HG02870 (cell line): ENCODE measurements around the gene ADAMTS7.
"Not testable (repeated sequence)": the region's sequence is repeated elsewhere in the genome, so short reads cannot be mapped to it uniquely, and the experiment has no call there.

Experiments used
- ATAC-seq: cut with Tn5 transposase; IDR thresholded peaks from one replicate; pipeline ENCODE4 v1.9.1; 2021; ENCODE audit warnings: mild to moderate bottlenecking, moderate library complexity; ENCODE audit not compliant: unreplicated experiment

The ADAMTS7 gene

DNA sequence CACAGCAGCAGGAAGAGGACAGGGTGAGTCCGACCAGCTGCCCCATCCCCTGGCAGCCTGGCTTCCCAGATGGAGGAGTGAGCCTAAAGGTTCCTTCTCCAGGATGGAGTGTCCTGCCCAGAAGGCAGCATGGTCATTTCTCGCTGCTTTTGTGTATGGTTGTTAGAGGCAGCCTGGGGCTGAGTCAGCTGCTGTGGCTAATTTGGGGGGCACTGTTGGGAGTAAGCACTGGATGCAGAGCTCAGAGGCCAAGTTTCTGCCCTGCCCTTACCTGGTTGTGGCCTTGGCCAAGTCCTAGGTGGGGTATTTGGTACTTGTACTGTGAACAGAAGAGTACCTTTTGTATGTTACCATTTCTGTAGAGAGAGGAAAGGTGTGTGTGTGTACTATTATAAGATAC, 78.6 kb downstream of the ADAMTS7 start:
- ATAC-seq = no peak

DNA sequence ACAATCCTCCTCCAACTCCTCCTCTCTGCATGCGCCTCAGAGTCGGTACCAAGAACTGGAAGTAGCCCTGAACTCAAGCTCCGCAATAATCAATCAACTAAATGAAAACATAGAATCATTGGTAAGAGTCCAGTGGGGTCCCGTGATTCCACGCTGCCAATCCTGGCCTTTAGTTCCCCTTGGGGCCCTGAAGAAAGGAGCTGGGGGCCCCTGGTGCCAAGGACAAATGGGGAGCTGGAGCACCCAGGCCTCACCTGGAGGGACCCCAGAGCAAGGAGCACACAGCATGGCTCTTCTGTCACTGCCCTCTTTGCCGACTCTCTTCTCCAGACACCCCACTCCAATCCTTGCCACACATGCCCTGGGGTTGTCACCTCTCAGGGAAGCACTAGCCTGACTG, 80.3 kb downstream of the ADAMTS7 start:
- no peak for ATAC-seq

DNA sequence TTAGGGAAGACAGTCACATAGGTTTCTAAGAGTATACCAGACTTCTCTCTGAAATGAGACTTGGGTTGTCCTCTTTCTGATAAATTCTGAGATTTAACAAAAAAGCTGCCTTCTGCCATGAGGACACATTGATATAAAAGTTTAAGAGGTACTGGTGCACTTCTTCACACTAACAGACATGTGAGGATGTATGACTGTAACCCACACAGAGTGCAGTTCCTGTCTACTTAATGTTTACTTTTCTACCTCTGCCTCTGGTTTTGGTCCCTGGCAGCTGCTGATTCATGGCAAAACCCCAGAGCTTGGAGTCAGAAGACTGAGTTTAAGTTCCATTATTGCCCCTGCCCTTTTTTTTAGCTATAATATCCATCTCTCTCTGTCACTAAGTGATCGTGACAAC, 82.8 kb downstream of the ADAMTS7 start:
- ATAC-seq = not testable (repeated sequence)

DNA sequence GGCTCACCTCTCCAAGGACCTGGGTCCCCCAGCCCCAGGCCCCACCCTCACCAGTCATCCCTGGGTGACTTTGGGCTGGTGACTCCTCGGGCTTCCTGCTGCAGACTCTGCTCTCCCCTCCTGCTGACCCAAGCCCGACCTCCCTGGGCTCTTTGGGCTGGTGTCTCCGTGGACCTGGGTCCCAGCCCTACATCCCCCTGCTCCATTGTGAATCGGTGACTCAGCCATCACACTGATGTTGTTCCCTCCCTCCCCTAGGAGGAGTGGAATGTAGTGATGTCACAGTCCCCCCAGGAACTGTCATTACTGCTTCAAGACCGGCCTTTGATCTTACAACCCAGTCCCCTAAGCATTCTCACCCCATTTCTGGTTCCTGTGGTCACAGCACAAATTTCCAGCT, 83.7 kb downstream of the ADAMTS7 start:
- no peak for ATAC-seq

DNA sequence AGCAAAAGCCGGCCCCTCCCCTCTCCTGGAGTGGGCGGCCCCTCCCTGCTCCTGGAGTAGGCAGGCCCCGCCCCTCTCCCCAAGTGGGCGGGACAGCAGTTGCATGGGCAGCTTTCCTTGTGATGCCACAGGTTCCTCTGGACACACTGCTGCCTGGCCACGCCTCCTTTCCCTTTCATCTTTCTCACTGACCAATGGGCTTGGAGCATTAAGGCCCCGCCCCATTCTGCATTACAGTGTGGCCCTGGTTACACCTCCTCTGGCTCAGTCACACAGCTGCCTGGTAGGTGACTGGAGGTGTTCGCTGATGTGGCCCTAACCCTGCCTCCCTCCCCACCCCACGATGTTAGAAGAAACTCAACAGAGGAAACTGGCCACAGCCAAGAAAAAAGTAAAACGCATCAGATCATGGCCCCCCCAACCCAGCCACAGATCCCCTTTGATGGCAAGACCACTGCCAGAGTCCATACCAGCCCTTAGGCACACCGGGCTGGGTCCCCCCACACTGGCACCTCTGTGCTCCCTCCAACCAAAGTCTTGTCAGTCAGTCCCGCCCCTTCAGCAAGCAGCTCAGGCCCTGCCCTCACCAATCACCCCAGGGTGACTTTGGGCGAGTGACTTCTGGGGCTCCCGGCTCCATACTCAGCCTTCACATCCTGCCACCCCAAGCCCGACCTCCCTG, 84.3 kb downstream of the ADAMTS7 start:
- ATAC-seq = no peak

DNA sequence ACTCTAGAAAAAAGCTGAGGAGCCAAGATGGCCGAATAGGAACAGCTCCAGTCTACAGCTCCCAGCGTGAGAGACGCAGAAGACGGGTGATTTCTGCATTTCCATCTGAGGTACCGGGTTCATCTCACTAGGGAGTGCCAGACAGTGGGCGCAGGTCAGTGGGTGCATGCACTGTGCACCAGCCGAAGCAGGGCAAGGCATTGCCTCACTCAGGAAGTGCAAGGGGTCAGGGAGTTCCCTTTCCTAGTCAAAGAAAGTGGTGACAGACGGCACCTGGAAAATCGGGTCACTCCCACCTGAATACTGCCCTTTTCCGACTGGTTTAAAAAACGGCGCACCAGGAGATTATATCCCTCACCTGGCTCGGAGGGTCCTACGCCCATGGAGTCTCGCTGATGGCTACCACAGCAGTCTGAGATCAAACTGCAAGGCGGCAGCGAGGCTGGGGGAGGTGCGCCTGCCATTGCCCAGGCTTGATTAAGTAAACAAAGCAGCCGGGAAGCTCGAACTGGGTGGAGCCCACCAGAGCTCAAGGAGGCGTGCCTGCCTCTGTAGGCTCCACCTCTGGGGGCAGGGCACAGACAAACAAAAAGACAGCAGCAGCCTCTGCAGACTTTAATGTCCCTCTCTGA, 91.3 kb downstream of the ADAMTS7 start:
- not testable (repeated sequence) for ATAC-seq

DNA sequence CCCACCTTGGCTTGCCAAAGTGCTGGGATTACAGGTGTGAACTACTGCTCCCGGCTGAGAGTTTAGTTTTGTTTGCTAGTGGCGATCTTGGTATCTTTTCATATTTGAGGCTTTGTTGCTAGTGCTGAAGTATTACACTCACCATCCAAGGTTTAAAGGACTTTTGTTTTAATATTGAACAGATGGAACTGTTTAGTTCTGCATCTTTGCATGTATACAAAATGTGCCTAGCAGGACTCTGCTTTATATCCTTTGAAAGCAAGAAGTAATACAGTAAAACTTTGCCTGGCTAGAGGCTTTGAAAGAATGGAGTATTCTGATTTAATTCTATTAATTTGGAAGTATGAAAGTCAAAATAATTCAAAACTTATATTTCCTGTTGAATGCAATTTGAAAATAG, 92.4 kb downstream of the ADAMTS7 start:
- ATAC-seq = no peak

DNA sequence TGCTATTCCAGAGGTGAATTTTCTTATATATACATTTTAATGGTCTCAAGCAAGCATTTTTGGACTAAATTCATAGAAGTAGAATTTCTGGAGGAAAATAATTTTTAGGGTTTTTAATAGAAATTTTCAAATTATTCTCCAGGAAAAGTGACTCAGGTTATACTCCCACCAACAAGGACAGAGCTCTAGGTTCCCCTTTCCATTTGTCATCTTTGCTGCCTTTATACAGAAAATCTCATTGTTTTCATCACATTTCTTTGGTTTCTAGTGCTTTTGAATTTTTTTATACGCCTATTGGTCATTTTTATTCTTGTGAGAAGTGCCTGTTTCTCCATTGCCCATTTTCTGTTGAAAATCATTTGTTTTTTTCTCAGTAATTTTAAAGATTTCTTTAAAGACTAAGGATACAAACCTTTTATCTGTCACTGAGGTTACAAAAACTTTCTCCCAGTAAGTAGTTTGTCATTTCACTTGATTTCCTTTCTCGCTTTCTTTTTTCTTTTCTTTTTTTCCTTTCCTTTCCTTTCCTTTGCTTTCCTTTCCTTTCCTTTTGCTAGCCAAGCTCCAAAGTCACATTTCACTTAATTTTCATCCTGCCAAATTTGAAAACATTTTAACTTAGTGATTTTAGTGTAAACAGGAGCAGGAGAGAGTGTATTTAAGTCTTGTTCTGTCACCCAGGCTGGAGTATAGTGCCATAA, 93.2 kb downstream of the ADAMTS7 start:
- no peak for ATAC-seq

DNA sequence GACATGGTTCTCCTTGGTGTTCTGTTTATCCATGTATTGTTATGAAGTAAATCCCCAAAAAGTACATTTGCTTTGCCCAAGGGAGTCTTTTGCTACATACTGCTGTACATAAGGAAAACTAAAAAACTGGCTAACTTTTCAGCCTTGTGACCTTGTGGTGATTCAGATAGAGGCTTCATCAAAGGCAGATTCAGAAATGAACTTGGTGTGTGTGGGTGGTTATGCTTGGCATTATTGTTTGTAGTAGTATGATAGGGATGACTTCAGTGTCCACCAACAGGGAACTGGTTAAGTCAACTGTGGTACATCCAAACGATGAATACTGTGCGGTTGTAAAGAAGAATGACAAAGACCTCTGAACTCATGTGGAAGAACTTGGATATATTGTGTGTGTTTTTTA, 94.6 kb downstream of the ADAMTS7 start:
- no peak for ATAC-seq

DNA sequence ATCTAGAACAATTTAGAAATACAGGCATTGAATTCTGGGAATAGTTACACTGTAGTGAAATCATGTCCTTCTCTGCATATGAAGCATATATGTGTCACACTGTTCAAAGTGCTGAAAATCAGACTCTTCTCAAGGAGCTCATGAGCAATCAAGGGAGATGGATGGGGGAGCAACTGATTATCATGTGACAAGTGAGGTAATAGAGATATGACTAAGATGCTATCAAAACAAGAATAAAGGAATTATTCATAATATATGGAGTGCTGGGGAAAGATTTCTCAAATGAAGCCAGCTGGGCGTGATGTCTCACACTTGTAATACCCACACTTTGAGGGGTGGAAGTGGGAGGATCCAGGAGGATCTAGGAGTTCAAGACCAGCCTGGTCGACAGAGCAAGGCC, 95.3 kb downstream of the ADAMTS7 start:
- no peak for ATAC-seq

DNA sequence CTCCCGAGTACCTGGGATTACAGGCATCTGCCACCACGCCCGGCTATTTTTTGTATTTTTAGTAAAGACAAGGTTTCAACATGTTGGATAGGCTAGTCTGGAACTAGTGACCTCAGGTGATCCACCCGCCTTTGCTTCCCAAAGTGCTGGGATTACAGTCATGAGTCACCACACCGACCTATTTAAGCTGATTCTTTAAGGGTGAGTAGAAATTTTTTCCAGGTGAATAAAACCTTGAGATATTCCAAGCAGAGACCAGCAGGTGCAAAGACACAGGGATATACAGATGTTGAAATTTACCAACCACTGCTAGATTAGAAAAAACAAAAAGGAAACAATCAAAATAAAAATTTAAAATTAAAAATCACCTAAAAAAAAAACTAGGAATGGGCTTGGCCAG, 95.8 kb downstream of the ADAMTS7 start:
- no peak for ATAC-seq

DNA sequence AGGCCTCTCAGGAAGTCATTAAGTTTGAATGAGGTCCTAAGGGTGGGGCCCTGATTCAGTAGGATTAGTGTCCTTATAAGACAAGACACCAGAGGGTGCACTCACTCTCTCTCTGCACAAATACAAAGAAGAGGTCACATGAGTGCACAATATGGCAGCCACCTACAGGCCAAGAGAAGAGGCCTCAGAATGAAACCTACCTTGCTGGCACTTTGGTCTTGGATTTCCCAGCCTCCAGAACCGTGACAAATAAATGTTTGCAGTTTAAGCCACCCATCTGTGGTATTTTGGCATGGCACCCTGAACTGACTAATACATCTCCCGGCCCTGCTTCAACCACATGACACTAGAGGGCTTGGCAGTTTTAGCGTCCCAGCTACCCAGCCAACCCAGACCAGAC, 96.4 kb downstream of the ADAMTS7 start:
- no peak for ATAC-seq

DNA sequence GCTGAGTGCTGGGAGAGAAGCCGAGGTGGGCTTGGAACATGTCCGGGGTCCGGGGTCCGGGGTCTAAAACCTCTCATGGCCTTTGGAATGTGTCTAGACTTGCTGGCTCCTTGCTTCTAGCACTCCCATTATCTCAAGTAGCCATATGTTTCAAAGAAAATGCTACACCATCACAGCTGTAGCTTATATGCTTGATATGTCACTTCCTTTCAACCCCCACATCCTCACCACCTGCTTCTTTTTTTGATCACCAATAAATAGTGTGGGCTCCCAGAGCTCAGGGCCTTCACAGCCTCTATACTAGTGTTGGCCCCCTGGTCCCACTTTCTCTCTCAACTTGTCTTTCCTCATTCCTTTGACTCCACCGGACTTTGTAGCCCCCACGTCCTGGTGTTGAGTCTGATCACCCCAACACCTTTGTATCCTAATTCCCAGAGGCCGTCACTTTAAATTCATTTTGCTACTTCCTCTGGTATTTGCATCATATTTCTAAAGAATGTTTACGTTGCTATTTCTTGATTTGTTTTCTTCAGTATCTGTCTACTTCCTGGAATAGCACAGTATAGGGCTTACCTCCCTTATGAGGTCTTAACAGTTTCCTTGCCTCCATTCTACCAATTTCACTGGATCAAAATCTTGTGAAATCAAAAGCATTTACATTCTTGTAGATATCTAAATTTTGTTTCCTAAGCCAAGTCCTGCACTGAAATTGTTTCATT, 98.3 kb downstream of the ADAMTS7 start:
- ATAC-seq = no peak

DNA sequence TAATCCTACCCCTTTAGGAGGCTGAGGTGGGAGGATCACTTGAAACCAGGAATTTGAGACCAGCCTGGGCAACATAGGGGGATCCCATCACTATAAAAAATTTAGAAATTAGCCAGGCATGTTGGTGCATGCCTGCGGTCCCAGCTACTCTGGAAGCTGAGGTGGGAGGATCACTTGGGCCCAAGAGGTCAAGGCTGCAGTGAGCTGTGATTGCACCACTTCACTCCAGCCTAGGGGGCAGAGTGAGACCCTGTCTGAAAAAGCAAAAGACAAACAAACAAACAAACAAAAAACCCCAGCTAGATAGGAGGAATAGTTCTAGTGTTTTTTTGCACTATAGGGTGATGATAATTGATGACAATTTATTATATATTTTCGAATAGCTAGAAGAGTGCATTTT, 99.6 kb downstream of the ADAMTS7 start:
- no peak for ATAC-seq

DNA sequence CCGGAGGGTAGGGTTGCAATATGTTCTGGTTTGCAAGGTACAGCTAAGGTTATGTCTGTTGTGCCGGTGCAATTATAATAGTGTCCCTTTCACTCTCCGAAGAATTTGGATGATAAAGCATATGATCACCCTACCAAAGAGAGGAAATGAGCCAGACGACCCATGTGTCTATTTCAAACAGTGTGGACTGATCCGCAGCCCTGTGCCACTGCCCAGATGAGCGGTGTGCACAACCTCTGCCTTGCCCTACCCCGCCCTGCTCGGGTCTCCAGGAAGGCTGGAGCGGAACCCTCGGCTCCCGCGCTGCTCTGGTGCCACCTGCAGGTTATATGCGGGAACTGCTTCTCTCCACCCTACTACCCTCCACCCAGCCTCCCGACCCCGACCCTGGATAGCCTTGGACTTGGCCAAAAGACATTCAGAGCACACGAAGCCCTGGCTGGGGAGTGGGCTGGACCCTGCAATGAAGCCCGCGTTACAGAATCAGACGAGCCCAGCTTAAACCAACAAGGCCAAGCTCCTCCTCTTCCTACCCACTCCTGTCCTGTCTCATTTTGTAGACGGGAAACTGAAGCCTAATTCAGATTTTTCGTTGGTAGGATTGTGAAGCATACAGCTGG, 101.9 kb downstream of the ADAMTS7 start:
- no peak for ATAC-seq
